Esophagus muscularis mucosa (tissue), 4 donors: ENCODE measurements around the gene CEP95. TPM values are rescaled to one million over a fixed set of nuclear protein-coding genes. Genes with fewer than 3 reads are reported as not detected.

Experiments used
- DNase-seq: peaks from one replicate; pipeline ENCODE4 v3.0.0-alpha.2; 2017; ENCODE audit errors: extremely low spot score
- H3K27ac ChIP-seq, 4 donors: fragments of 200-600 bp; sonication (generic); replicated peaks in 1 of 4; 1 replicate in 3 of 4; 2 replicates in 1 of 4; pipeline ENCODE4 v1.5.1; 2016 to 2019; ENCODE audit warnings: mild to moderate bottlenecking in 1 of 4
- H3K27me3 ChIP-seq, 4 donors: fragments of 200-600 bp; sonication (generic); one replicate each; pipeline versions ENCODE4 v1.5.1 to v1.6.0; 2016 to 2019
- H3K36me3 ChIP-seq, 4 donors: fragments of 200-600 bp; sonication (generic); one replicate each; pipeline ENCODE4 v1.5.1; 2016 to 2019
- H3K4me1 ChIP-seq, 4 donors: fragments of 200-600 bp; sonication (generic); one replicate each; pipeline ENCODE4 v1.5.1; 2016 to 2019
- H3K4me3 ChIP-seq, 4 donors: fragments of 200-600 bp; sonication (generic); 1 replicate in 2 of 4; 2 replicates in 2 of 4; pipeline ENCODE4 v1.5.1; 2016 to 2019; ENCODE audit warnings: mild to moderate bottlenecking in 4 of 4, moderate library complexity in 1 of 4
- H3K9me3 ChIP-seq, 4 donors: fragments of 200-600 bp; sonication (generic); 1 replicate in 3 of 4; 2 replicates in 1 of 4; pipeline ENCODE4 v1.5.1; 2016 to 2019
- EP300 ChIP-seq: sonication (generic); formaldehyde crosslinking; IDR thresholded peaks from one replicate; pipeline ENCODE4 v1.6.1; 2017; ENCODE audit warnings: antibody characterized with exemption
- POLR2A ChIP-seq: fragments of 450-650 bp; IDR thresholded peaks from one replicate; pipeline ENCODE4 v1.6.1; 2017; ENCODE audit warnings: antibody characterized with exemption, moderate library complexity, mild to moderate bottlenecking, low read depth
- POLR2AphosphoS5 ChIP-seq, 2 donors: sonication (generic); formaldehyde crosslinking; IDR thresholded peaks; one replicate each; pipeline ENCODE4 v1.6.1; 2017; ENCODE audit warnings: antibody characterized with exemption in 2 of 2
- WGBS: methylation state at CpG from one replicate; pipeline ENCODE4 v1.1.5; 2018; 5-methylcytosine and 5-hydroxymethylcytosine counted together
- intact Hi-C: fragments of 100-400 bp; cut with DNase I; formaldehyde crosslinking; loops from one replicate; pipeline ENCODE4 v1.15.1; 2023
- total RNA-seq, 4 donors: library from RNA; depleted of rRNA; stranded (reverse); fragments of >200 nt; gene quantifications; one replicate each; pipeline versions ENCODE4 v1.1.0 to v1.2.1, GENCODE V29; 2016
- TF ChIP-seq, protein P1 (sequence below), 3 experiments: fragments of 200-600 bp in 2 of 3; fragments of 450-650 bp in 1 of 3; sonication (generic) in 2 of 3; IDR thresholded peaks; one replicate each; pipeline ENCODE4 v1.5.1; 2017 to 2019; ENCODE audit warnings: antibody characterized with exemption in 3 of 3, mild to moderate bottlenecking in 2 of 3, moderate library complexity in 1 of 3

The CEP95 gene
- total RNA-seq, 4 donors from 2014 or later: 24.6 to 39.5 (median 34.8) TPM

DNA sequence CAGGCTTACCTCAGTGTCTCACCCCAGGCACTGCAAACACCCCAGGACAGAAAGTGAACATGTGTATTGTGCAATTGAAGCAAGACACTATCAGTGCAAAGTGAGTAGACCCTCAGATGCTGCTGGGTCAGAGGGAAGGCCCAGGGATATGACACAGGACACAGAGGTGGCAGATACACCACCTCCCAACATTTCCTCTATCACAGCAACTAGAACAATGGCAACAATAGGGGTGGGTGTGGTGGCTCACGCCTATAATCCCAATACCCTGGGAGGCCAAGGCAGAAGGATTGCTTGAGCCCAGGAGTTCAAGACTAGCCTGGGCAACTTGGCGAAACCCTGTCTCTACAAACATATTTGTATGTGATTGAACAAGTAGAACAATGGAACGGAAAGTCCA is 35.3 kb upstream of the CEP95 start:
- no peak for DNase-seq
- no peaks in the 10 kb centered on the region for H3K36me3 ChIP-seq
- no peak for TF ChIP-seq POLR2AphosphoS5 (IDR thresholded peaks at IDR 0.05)
- TF ChIP-seq, protein P1, sequence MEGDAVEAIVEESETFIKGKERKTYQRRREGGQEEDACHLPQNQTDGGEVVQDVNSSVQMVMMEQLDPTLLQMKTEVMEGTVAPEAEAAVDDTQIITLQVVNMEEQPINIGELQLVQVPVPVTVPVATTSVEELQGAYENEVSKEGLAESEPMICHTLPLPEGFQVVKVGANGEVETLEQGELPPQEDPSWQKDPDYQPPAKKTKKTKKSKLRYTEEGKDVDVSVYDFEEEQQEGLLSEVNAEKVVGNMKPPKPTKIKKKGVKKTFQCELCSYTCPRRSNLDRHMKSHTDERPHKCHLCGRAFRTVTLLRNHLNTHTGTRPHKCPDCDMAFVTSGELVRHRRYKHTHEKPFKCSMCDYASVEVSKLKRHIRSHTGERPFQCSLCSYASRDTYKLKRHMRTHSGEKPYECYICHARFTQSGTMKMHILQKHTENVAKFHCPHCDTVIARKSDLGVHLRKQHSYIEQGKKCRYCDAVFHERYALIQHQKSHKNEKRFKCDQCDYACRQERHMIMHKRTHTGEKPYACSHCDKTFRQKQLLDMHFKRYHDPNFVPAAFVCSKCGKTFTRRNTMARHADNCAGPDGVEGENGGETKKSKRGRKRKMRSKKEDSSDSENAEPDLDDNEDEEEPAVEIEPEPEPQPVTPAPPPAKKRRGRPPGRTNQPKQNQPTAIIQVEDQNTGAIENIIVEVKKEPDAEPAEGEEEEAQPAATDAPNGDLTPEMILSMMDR (IDR thresholded peaks at IDR 0.05): no peak
- no peak for TF ChIP-seq EP300
- no peak for TF ChIP-seq POLR2A
- no peaks in the 10 kb centered on the region for H3K27me3 ChIP-seq
- no peaks in the 10 kb centered on the region for H3K4me1 ChIP-seq
- H3K9me3 ChIP-seq: no peaks in the 10 kb centered on the region
- H3K27ac ChIP-seq: no peak overlapping the region
- no peak overlapping the region for H3K4me3 ChIP-seq
- intact Hi-C loops: no loop called here
- whole genome bisulfite sequencing: 94% methylated on average over 3 of the region's 3 CpGs

DNA sequence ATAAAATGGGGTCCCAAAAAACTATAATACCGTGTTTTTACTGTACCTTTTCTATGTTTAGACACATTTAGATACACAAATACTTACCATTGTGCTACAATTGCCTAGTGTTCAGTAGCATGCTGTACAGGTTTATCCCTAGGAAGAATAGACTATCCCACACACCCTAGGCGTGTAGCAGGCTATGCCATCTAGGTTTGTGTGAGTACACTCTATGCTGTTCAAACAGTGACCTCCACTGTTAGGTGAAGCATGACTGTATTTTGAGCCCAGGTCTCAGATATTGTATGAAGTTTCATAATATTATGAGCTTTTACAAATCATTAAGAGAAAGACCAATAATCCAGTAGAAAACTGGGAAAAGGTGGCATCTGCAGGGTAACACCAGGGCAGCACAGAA is 34.2 kb upstream of the CEP95 start:
- intact Hi-C loops: no loop called here
- peaks cover 0 to 5% (median 2%) of the 10 kb centered on the region in 4 donors for H3K36me3 ChIP-seq
- WGBS: 96% methylated on average over 2 of the region's 2 CpGs

DNA sequence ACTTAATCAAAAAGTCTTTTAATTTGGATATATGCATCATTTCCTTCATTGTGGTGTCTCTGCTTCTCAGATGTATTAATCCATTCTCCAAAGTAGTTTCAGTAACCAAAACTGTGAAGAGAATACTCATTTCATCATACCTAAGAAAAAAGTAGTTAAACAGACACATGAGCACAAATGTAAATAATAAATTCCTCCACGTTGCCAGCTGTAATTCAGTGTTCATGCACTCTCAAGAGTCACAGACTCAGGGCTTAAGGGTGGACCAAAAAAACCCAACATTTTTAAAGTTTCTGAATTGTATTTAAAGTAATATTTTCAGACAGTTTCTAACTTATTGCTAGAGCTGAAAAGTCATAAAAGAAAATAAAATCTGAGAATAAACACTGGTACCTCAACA is 28.9 kb upstream of the CEP95 start:
- no peak for DNase-seq
- intact Hi-C loops: no loop called here
- Histone ChIP-seq H3K9me3 (no peaks in the 10 kb centered on the region), H3K27ac (no peak overlapping the region), H3K4me3 (no peak overlapping the region), H3K4me1 (no peaks in the 10 kb centered on the region), H3K36me3 (peaks cover 0 to 46% (median 38%) of the 10 kb centered on the region in 4 donors), H3K27me3 (no peaks in the 10 kb centered on the region)
- WGBS: 23% methylated on average over 1 of the region's 1 CpG
- TF ChIP-seq POLR2A (no peak), EP300 (no peak)

More for the DNA sequence above, 34.2 kb upstream of the CEP95 start:
- no peak for DNase-seq
- H3K27me3 ChIP-seq: no peaks in the 10 kb centered on the region
- no peak overlapping the region for H3K4me3 ChIP-seq
- H3K9me3 ChIP-seq: no peaks in the 10 kb centered on the region
- no peak overlapping the region for H3K27ac ChIP-seq
- no peaks in the 10 kb centered on the region for H3K4me1 ChIP-seq
- TF ChIP-seq POLR2AphosphoS5 (IDR thresholded peaks at IDR 0.05) (no peak), POLR2A (no peak), EP300 (no peak)
- TF ChIP-seq, protein P1 (IDR thresholded peaks at IDR 0.05): no peak

DNA sequence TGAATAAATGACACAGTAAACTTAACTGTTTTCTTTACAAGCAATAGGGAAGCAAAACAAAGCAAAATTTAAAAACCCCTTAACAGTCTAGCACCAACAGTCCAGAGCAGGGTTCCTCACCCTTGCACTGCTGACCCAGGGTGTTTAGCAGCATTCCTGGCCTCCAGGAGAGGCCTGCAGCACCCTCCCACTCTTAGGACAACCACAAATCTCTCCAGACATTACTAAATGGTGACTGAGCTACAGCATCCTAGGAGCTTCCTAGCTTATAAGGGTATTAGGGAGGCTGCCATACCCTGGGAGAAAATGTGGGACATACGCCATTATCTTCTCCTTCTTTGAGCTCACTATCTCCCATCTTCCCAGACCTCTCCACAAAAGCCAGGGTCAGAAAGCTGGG is 25.8 kb upstream of the CEP95 start:
- WGBS: 81% methylated on average over 1 of the region's 1 CpG
- H3K36me3 ChIP-seq: peaks cover 0 to 77% (median 63%) of the 10 kb centered on the region in 4 donors

DNA sequence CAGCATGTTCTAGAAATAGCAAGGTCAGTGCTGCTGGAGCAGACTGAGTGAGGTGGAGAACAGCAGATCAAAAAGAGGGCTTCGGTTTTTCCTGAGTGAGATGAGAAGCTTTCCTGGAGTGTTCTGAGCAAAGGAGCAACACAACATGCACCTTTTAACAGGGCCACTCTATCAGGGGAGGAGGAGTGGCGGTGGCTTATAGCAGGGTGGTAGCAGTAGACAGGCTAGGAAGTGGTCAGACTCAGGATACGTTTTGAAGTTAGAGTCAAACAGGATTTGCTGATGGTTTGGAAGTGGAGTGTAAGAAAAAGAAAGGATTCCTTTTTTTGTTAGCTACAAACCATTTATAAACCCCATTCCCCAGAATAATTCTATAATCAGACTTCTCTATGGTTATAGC is 22.4 kb upstream of the CEP95 start:
- no peaks in the 10 kb centered on the region for H3K9me3 ChIP-seq
- H3K4me1 ChIP-seq: no peaks in the 10 kb centered on the region
- intact Hi-C loops: no loop called here
- 85% methylated on average over 3 of the region's 3 CpGs for WGBS
- H3K27me3 ChIP-seq: no peaks in the 10 kb centered on the region
- TF ChIP-seq EP300: no peak
- no peak for TF ChIP-seq POLR2A
- TF ChIP-seq, protein P1 (IDR thresholded peaks at IDR 0.05): no peak
- no peak for TF ChIP-seq POLR2AphosphoS5 (IDR thresholded peaks at IDR 0.05)
- H3K36me3 ChIP-seq: peaks cover under 1 to 92% (median 56%) of the 10 kb centered on the region in 4 donors
- no peak for DNase-seq
- no peak overlapping the region for H3K27ac ChIP-seq
- H3K4me3 ChIP-seq: no peak overlapping the region

More for the DNA sequence above, 25.8 kb upstream of the CEP95 start:
- intact Hi-C loops: no loop called here
- no peak overlapping the region for H3K27ac ChIP-seq
- H3K27me3 ChIP-seq: no peaks in the 10 kb centered on the region
- TF ChIP-seq POLR2A (no peak), POLR2AphosphoS5 (IDR thresholded peaks at IDR 0.05) (no peak), EP300 (no peak)
- TF ChIP-seq, protein P1 (IDR thresholded peaks at IDR 0.05): no peak
- DNase-seq: no peak
- H3K9me3 ChIP-seq: no peaks in the 10 kb centered on the region
- no peak overlapping the region for H3K4me3 ChIP-seq
- no peaks in the 10 kb centered on the region for H3K4me1 ChIP-seq
